OCI-LY3 (cell line): ENCODE results near the gene ST8SIA2.

ENCODE experiments used
- H2AFZ ChIP-seq: fragments of 200-600, 300-600 bp; shearing (Covaris generic); 2 replicates; pipeline ENCODE4 v1.6.0; 2014; ENCODE audit warnings: antibody characterized with exemption, low read depth, low read length
- H3K27ac ChIP-seq: fragments of 200-600, 300-600 bp; sonication (generic); 2 replicates; pipeline ENCODE4 v1.5.1; 2014; ENCODE audit warnings: mild to moderate bottlenecking, low read length, moderate library complexity, mixed read lengths
- H3K27me3 ChIP-seq: fragments of 200-600, 300-600 bp; sonication (generic); 2 replicates; pipeline ENCODE4 v1.6.1; 2014; ENCODE audit warnings: low read depth, low read length, mixed read lengths
- H3K36me3 ChIP-seq: fragments of 200-600, 300-600 bp; sonication (generic); replicated peaks from 2 replicates; pipeline ENCODE3; 2014; ENCODE audit warnings: low read depth, low read length, mixed read lengths
- H3K4me1 ChIP-seq: fragments of 300-600, 200-600 bp; sonication (generic); 2 replicates; pipeline ENCODE4 v1.6.1; 2014; ENCODE audit warnings: low read length, mixed read lengths
- H3K4me2 ChIP-seq: fragments of 200-600, 300-600 bp; sonication (generic); 2 replicates; pipeline ENCODE4 v1.6.1; 2014; ENCODE audit warnings: low read length, mixed read lengths
- H3K4me3 ChIP-seq: fragments of 300-600, 200-600 bp; sonication (generic); 2 replicates; pipeline ENCODE4 v1.5.1; 2014; ENCODE audit warnings: antibody characterized with exemption, mild to moderate bottlenecking, low read length, moderate library complexity
- H3K79me2 ChIP-seq: fragments of 300-600, 200-600 bp; shearing (Covaris generic); 2 replicates; pipeline ENCODE4 v1.6.1; 2014; ENCODE audit warnings: mild to moderate bottlenecking, low read length, mixed read lengths
- H3K9ac ChIP-seq: fragments of 300-600, 200-600 bp; shearing (Covaris generic); 2 replicates; pipeline ENCODE4 v1.6.0; 2014; ENCODE audit warnings: mild to moderate bottlenecking, low read length, moderate library complexity
- H3K9me3 ChIP-seq: fragments of 200-600, 300-600 bp; shearing (Covaris generic); 2 replicates; pipeline ENCODE4 v1.6.1; 2014; ENCODE audit warnings: low read length, mixed read lengths; ENCODE audit not compliant: insufficient read depth
- H4K20me1 ChIP-seq: fragments of 200-600, 300-600 bp; sonication (generic); 2 replicates; pipeline ENCODE4 v1.6.1; 2016; ENCODE audit warnings: low read length, mixed read lengths; ENCODE audit not compliant: insufficient read depth
- EZH2phosphoT487 ChIP-seq: fragments of 200-600 bp; shearing (Covaris generic); IDR thresholded peaks from 2 replicates; pipeline ENCODE4 v1.6.1; 2018; ENCODE audit warnings: antibody characterized with exemption, mixed run types, low read depth
- TF ChIP-seq, protein P1 (sequence below): fragments of 200-600, 300-600 bp; sonication (generic); IDR thresholded peaks from 2 replicates; pipeline ENCODE4 v1.5.1; 2014; ENCODE audit warnings: antibody characterized with exemption, low read length, low read depth

The ST8SIA2 gene

DNA sequence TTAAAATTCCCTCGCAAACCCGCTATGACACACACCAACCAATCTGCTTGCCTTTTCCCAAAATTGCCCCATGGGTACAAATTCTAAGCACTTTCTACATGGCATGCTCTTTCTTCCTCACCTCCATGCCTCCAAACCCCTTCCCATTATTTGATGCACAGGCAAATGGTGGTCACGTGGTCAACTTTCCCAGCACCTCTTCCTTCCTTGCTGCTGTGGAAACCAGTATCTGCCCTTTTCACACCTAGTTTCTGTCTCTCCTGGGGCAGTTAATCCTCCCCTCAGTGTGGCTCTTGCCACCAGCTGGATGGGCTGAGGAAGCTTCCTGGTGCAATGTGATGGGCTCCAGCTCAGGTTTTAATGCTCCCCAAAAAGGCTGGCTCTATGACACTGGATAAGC is 38.4 kb upstream of the ST8SIA2 start:
- no peak for TF ChIP-seq EZH2phosphoT487
- TF ChIP-seq, protein P1, sequence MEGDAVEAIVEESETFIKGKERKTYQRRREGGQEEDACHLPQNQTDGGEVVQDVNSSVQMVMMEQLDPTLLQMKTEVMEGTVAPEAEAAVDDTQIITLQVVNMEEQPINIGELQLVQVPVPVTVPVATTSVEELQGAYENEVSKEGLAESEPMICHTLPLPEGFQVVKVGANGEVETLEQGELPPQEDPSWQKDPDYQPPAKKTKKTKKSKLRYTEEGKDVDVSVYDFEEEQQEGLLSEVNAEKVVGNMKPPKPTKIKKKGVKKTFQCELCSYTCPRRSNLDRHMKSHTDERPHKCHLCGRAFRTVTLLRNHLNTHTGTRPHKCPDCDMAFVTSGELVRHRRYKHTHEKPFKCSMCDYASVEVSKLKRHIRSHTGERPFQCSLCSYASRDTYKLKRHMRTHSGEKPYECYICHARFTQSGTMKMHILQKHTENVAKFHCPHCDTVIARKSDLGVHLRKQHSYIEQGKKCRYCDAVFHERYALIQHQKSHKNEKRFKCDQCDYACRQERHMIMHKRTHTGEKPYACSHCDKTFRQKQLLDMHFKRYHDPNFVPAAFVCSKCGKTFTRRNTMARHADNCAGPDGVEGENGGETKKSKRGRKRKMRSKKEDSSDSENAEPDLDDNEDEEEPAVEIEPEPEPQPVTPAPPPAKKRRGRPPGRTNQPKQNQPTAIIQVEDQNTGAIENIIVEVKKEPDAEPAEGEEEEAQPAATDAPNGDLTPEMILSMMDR: no peak
- no peaks in the 10 kb centered on the region for H3K9me3 ChIP-seq
- H2AFZ ChIP-seq: no peak overlapping the region
- H3K4me1 ChIP-seq: no peaks in the 10 kb centered on the region
- H3K4me3 ChIP-seq: no peak overlapping the region
- H3K9ac ChIP-seq: no peak overlapping the region
- H4K20me1 ChIP-seq: no peaks in the 10 kb centered on the region
- H3K27me3 ChIP-seq: peaks cover 7% of the 10 kb centered on the region; the same call in 1 of the 2 replicates
- no peak overlapping the region for H3K27ac ChIP-seq
- H3K36me3 ChIP-seq: no peaks in the 10 kb centered on the region
- H3K79me2 ChIP-seq: no peaks in the 10 kb centered on the region
- H3K4me2 ChIP-seq: no peak overlapping the region

DNA sequence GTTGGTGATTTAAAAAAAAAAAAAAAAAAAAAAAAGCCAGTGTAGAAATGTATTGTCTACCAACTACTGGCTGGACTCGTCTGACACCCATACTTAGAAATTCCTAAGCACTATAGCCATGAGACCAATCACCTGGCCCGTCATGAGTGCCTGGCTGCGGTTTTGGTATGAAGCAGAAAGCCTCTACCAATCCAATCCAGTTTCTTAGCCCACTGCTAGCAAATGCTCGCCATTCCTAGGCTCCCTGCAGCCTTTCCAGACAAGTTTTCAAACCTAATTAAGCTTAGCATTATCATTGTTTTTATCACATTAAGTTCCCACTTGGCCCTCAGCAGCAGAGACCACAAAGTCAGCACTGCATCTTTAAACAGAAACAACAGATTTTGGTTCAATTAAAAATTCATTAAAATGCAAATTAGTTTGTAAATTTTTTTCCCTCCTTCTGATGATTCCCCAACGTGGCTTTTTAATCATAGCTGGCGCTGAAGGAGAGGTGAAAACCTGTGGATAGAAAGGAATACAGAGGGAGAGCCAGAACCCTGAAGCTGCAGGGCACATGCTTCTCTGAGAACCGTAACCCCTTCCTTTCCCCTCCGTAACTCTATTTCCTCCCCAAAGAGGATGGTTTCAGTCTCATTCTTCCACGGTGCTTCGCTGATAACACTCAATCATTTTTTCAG is 32.2 kb upstream of the ST8SIA2 start:
- H4K20me1 ChIP-seq: no peaks in the 10 kb centered on the region
- H3K9me3 ChIP-seq: no peaks in the 10 kb centered on the region
- peaks cover 21% of the 10 kb centered on the region; the same call in 1 of the 2 replicates for H3K27me3 ChIP-seq
- H3K9ac ChIP-seq: no peak overlapping the region
- H3K79me2 ChIP-seq: no peaks in the 10 kb centered on the region
- peaks cover 13% of the 10 kb centered on the region for H3K4me1 ChIP-seq
- no peak overlapping the region for H3K27ac ChIP-seq
- H2AFZ ChIP-seq: no peak overlapping the region
- H3K36me3 ChIP-seq: no peaks in the 10 kb centered on the region
- H3K4me2 ChIP-seq: no peak overlapping the region
- TF ChIP-seq, protein P1: no peak
- TF ChIP-seq EZH2phosphoT487: no peak
- no peak overlapping the region for H3K4me3 ChIP-seq

DNA sequence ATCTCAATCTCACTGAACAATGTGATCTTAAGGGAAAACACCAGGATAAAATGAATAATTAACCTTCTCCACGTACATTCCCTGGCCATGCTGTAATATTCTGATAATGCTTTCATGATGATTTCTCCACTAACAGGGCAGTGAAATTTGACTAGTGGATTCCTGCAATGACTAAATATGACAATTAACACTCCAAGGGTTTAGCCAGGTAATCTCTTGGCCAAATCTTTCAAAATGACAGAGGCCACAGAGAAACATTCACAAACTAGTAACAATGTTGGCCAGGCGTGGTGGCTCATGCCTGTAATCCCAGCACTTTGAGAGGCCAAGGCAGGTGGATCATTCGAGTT is 31.7 kb upstream of the ST8SIA2 start:
- H4K20me1 ChIP-seq: no peaks in the 10 kb centered on the region
- H3K4me2 ChIP-seq: no peak overlapping the region
- TF ChIP-seq, protein P1: no peak
- no peak for TF ChIP-seq EZH2phosphoT487
- H3K79me2 ChIP-seq: no peaks in the 10 kb centered on the region
- peaks cover 21% of the 10 kb centered on the region; the same call in 1 of the 2 replicates for H3K27me3 ChIP-seq
- no peak overlapping the region for H3K27ac ChIP-seq
- no peak overlapping the region for H3K9ac ChIP-seq
- H3K9me3 ChIP-seq: no peaks in the 10 kb centered on the region
- H3K4me3 ChIP-seq: no peak overlapping the region
- no peaks in the 10 kb centered on the region for H3K36me3 ChIP-seq
- no peak overlapping the region for H2AFZ ChIP-seq
- H3K4me1 ChIP-seq: peaks cover 13% of the 10 kb centered on the region

DNA sequence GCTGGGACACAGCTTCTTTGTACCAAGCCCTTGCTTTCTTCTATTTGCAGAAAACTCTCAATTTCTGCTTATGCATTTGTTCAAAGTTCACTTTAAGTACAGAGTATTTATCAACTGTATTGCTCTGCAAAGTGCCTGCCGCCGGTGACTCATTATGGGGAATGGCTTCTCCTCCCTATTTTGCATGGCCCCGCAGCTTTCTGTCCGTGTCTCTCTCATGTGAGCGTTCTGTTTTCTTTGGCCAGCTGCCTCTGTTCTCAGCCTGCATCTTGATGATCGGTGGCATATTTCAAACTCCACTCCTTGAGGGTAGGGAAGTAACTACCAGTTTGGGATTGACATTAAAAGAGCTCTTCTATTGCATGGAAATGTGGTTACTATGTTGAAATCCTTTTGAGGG is 28.6 kb upstream of the ST8SIA2 start:
- no peak overlapping the region for H2AFZ ChIP-seq
- H3K4me3 ChIP-seq: no peak overlapping the region
- H4K20me1 ChIP-seq: no peaks in the 10 kb centered on the region
- peak overlapping the region; percentile 49 for H3K4me2 ChIP-seq
- peaks cover 18% of the 10 kb centered on the region; the same call in 1 of the 2 replicates for H3K27me3 ChIP-seq
- H3K27ac ChIP-seq: no peak overlapping the region
- H3K36me3 ChIP-seq: no peaks in the 10 kb centered on the region
- no peaks in the 10 kb centered on the region for H3K9me3 ChIP-seq
- H3K4me1 ChIP-seq: peaks cover 13% of the 10 kb centered on the region
- TF ChIP-seq, protein P1: no peak
- TF ChIP-seq EZH2phosphoT487: no peak
- no peaks in the 10 kb centered on the region for H3K79me2 ChIP-seq
- no peak overlapping the region for H3K9ac ChIP-seq
